Activated naive CD8-positive, alpha-beta T cell treated with anti-CD3 and anti-CD28 coated beads, Interleukin-2, amount 50 U/mL, for 24 hours (primary cell): ENCODE measurements around the gene TRIM62.
"Not testable (repeated sequence)": the region's sequence is repeated elsewhere in the genome, so short reads cannot be mapped to it uniquely, and the experiment has no call there.

Experiments
- ATAC-seq: fragments of 150-1000 bp; cut with Tn5 transposase; one replicate; pipeline ENCODE4 v1.10.0; 2021
- DNase-seq: peaks from one replicate; pipeline ENCODE4 v3.0.0; 2021
- H3K27ac Mint-ChIP-seq: one replicate; pipeline ENCODE4 v1.8.0; 2021; ENCODE audit warnings: mild to moderate bottlenecking, mixed read lengths
- H3K27me3 Mint-ChIP-seq: one replicate; pipeline ENCODE4 v1.8.0; 2021; ENCODE audit warnings: mixed read lengths
- H3K36me3 Mint-ChIP-seq: one replicate; pipeline ENCODE4 v1.8.0; 2021; ENCODE audit warnings: low read depth, mixed read lengths
- H3K4me1 Mint-ChIP-seq: one replicate; pipeline ENCODE4 v1.8.0; 2021; ENCODE audit warnings: mixed read lengths
- H3K4me3 Mint-ChIP-seq: one replicate; pipeline ENCODE4 v1.8.0; 2021; ENCODE audit warnings: mild to moderate bottlenecking, moderate library complexity, mixed read lengths
- H3K9me3 Mint-ChIP-seq: one replicate; pipeline ENCODE4 v1.8.0; 2021; ENCODE audit warnings: mixed read lengths

Gene TRIM62

GRCh38 chr1:33122483-33123178, 59.2 kb downstream of the TRIM62 start:
- no peak for DNase-seq
- Mint-ChIP-seq H3K4me1 (peaks cover 16% of the 10 kb centered on the region), H3K27ac (no peak overlapping the region), H3K27me3 (no peaks in the 10 kb centered on the region), H3K36me3 (peaks cover 14% of the 10 kb centered on the region), H3K9me3 (peaks cover 4% of the 10 kb centered on the region), H3K4me3 (no peak overlapping the region)
- ATAC-seq, result no peak

- DNase-seq (no peak), ATAC-seq (no peak)
- peaks cover 13% of the 10 kb centered on the region for H3K4me1 Mint-ChIP-seq
- H3K27ac Mint-ChIP-seq, result no peak overlapping the region
- H3K36me3 Mint-ChIP-seq, result peaks cover 12% of the 10 kb centered on the region
- no peaks in the 10 kb centered on the region for H3K27me3 Mint-ChIP-seq
- H3K9me3 Mint-ChIP-seq, result peaks cover 4% of the 10 kb centered on the region
- no peak overlapping the region for H3K4me3 Mint-ChIP-seq
Observed at GRCh38 chr1:33121728-33122127, 60.1 kb downstream of the TRIM62 start.

GRCh38 chr1:33120436-33121231, 61.2 kb downstream of the TRIM62 start:
- no peak overlapping the region for H3K27ac Mint-ChIP-seq
- H3K36me3 Mint-ChIP-seq, result peaks cover 10% of the 10 kb centered on the region
- ATAC-seq (peak; percentile 54), DNase-seq (no peak)
- peaks cover 4% of the 10 kb centered on the region for H3K9me3 Mint-ChIP-seq
- H3K4me1 Mint-ChIP-seq, result peaks cover 5% of the 10 kb centered on the region
- no peak overlapping the region for H3K4me3 Mint-ChIP-seq
- no peaks in the 10 kb centered on the region for H3K27me3 Mint-ChIP-seq

- ATAC-seq, result no peak
- H3K27me3 Mint-ChIP-seq, result no peaks in the 10 kb centered on the region
- DNase-seq, result no peak
- no peak overlapping the region for H3K4me3 Mint-ChIP-seq
- no peaks in the 10 kb centered on the region for H3K9me3 Mint-ChIP-seq
- no peaks in the 10 kb centered on the region for H3K4me1 Mint-ChIP-seq
- no peak overlapping the region for H3K27ac Mint-ChIP-seq
- H3K36me3 Mint-ChIP-seq, result peaks cover 2% of the 10 kb centered on the region
Observed at GRCh38 chr1:33119532-33120217, 62.2 kb downstream of the TRIM62 start.

- H3K4me3 Mint-ChIP-seq, result no peak overlapping the region
- H3K27me3 Mint-ChIP-seq, result no peaks in the 10 kb centered on the region
- no peak for ATAC-seq
Observed at GRCh38 chr1:33119050-33119449, 62.8 kb downstream of the TRIM62 start.

GRCh38 chr1:33118274-33118673, 63.6 kb downstream of the TRIM62 start:
- Mint-ChIP-seq H3K27me3 (no peaks in the 10 kb centered on the region), H3K4me1 (no peaks in the 10 kb centered on the region), H3K9me3 (no peaks in the 10 kb centered on the region), H3K27ac (no peak overlapping the region), H3K36me3 (no peaks in the 10 kb centered on the region), H3K4me3 (no peak overlapping the region)
- no peak for ATAC-seq
- DNase-seq, result no peak

More at GRCh38 chr1:33119050-33119449, 62.8 kb downstream of the TRIM62 start:
- DNase-seq, result no peak
- Mint-ChIP-seq H3K36me3 (no peaks in the 10 kb centered on the region), H3K27ac (no peak overlapping the region), H3K4me1 (no peaks in the 10 kb centered on the region), H3K9me3 (no peaks in the 10 kb centered on the region)

- H3K27me3 Mint-ChIP-seq, result no peaks in the 10 kb centered on the region
- ATAC-seq (no peak), DNase-seq (no peak)
- no peaks in the 10 kb centered on the region for H3K36me3 Mint-ChIP-seq
- H3K4me1 Mint-ChIP-seq, result no peaks in the 10 kb centered on the region
- H3K9me3 Mint-ChIP-seq, result no peaks in the 10 kb centered on the region
- no peak overlapping the region for H3K27ac Mint-ChIP-seq
- no peak overlapping the region for H3K4me3 Mint-ChIP-seq
Observed at GRCh38 chr1:33117440-33118085, 64.3 kb downstream of the TRIM62 start.

GRCh38 chr1:33111965-33112364, 69.9 kb downstream of the TRIM62 start:
- H3K4me3 Mint-ChIP-seq, result no peak overlapping the region
- peaks cover 1% of the 10 kb centered on the region for H3K36me3 Mint-ChIP-seq
- no peaks in the 10 kb centered on the region for H3K27me3 Mint-ChIP-seq
- H3K9me3 Mint-ChIP-seq, result peaks cover 5% of the 10 kb centered on the region
- DNase-seq (no peak), ATAC-seq (no peak)
- H3K4me1 Mint-ChIP-seq, result no peaks in the 10 kb centered on the region
- no peak overlapping the region for H3K27ac Mint-ChIP-seq

- Mint-ChIP-seq H3K36me3 (peaks cover 1% of the 10 kb centered on the region), H3K27ac (no peak overlapping the region), H3K4me1 (no peaks in the 10 kb centered on the region), H3K4me3 (no peak overlapping the region), H3K27me3 (no peaks in the 10 kb centered on the region), H3K9me3 (peaks cover 5% of the 10 kb centered on the region)
- ATAC-seq, result no peak
- no peak for DNase-seq
Observed at GRCh38 chr1:33110477-33110876, 71.4 kb downstream of the TRIM62 start.

GRCh38 chr1:33100119-33100415, 81.8 kb downstream of the TRIM62 start:
- H3K36me3 Mint-ChIP-seq, DNase-seq, H3K4me3 Mint-ChIP-seq, H3K27me3 Mint-ChIP-seq, ATAC-seq, H3K9me3 Mint-ChIP-seq: not testable (repeated sequence)
- H3K4me1 Mint-ChIP-seq, result peaks cover 48% of the 10 kb centered on the region
- peak overlapping the region; percentile 80 for H3K27ac Mint-ChIP-seq

- peaks cover 48% of the 10 kb centered on the region for H3K4me1 Mint-ChIP-seq
- no peaks in the 10 kb centered on the region for H3K27me3 Mint-ChIP-seq
- DNase-seq (peak; percentile 74), ATAC-seq (peak; percentile 98)
- H3K36me3 Mint-ChIP-seq, result no peaks in the 10 kb centered on the region
- peak overlapping the region; percentile 56 for H3K4me3 Mint-ChIP-seq
- peak overlapping the region; percentile 80 for H3K27ac Mint-ChIP-seq
- no peaks in the 10 kb centered on the region for H3K9me3 Mint-ChIP-seq
Observed at GRCh38 chr1:33099290-33100118, 82.3 kb downstream of the TRIM62 start.

GRCh38 chr1:33098371-33098770, 83.5 kb downstream of the TRIM62 start:
- no peaks in the 10 kb centered on the region for H3K36me3 Mint-ChIP-seq
- no peak for ATAC-seq
- H3K4me3 Mint-ChIP-seq, result no peak overlapping the region
- H3K4me1 Mint-ChIP-seq, result peaks cover 48% of the 10 kb centered on the region
- H3K9me3 Mint-ChIP-seq, result no peaks in the 10 kb centered on the region
- DNase-seq, result no peak
- peak overlapping the region; percentile 80 for H3K27ac Mint-ChIP-seq
- no peaks in the 10 kb centered on the region for H3K27me3 Mint-ChIP-seq

GRCh38 chr1:33097762-33098161, 84.1 kb downstream of the TRIM62 start:
- Mint-ChIP-seq H3K4me3 (no peak overlapping the region), H3K4me1 (peaks cover 48% of the 10 kb centered on the region), H3K27ac (peak overlapping the region; percentile 80), H3K27me3 (no peaks in the 10 kb centered on the region), H3K36me3 (no peaks in the 10 kb centered on the region), H3K9me3 (no peaks in the 10 kb centered on the region)
- ATAC-seq (no peak), DNase-seq (no peak)

GRCh38 chr1:33097137-33097611, 84.7 kb downstream of the TRIM62 start:
- DNase-seq, result no peak
- H3K4me1 Mint-ChIP-seq, result peaks cover 48% of the 10 kb centered on the region
- H3K27me3 Mint-ChIP-seq, result no peaks in the 10 kb centered on the region
- no peaks in the 10 kb centered on the region for H3K36me3 Mint-ChIP-seq
- no peak overlapping the region for H3K4me3 Mint-ChIP-seq
- ATAC-seq, result no peak
- H3K9me3 Mint-ChIP-seq, result no peaks in the 10 kb centered on the region
- H3K27ac Mint-ChIP-seq, result no peak overlapping the region
